HG03565 (cell line): ENCODE data around the gene CENPW.

ENCODE experiments used
- ATAC-seq: cut with Tn5 transposase; IDR thresholded peaks from one replicate; pipeline ENCODE4 v1.9.1; 2021; ENCODE audit warnings: mild to moderate bottlenecking, moderate library complexity; ENCODE audit not compliant: unreplicated experiment

Gene CENPW

GRCh38 chr6:126372626-126373025 lies 32.7 kb downstream of the CENPW start:
- no peak for ATAC-seq

GRCh38 chr6:126373344-126373743 lies 33.4 kb downstream of the CENPW start:
- ATAC-seq, result no peak

GRCh38 chr6:126374372-126374771 lies 34.5 kb downstream of the CENPW start:
- no peak for ATAC-seq

- no peak for ATAC-seq
These were observed 36.8 kb downstream of the CENPW start for GRCh38 chr6:126376682-126377081.

GRCh38 chr6:126377594-126378153 lies 37.8 kb downstream of the CENPW start:
- ATAC-seq, result no peak

- ATAC-seq, result no peak
These were observed 40.2 kb downstream of the CENPW start for GRCh38 chr6:126380072-126380583.

GRCh38 chr6:126381498-126381897 lies 41.6 kb downstream of the CENPW start:
- ATAC-seq, result no peak

GRCh38 chr6:126383203-126383602 lies 43.3 kb downstream of the CENPW start:
- no peak for ATAC-seq

- no peak for ATAC-seq
These were observed 45.6 kb downstream of the CENPW start for GRCh38 chr6:126385536-126385935.

- no peak for ATAC-seq
These were observed 48.2 kb downstream of the CENPW start for GRCh38 chr6:126388104-126388598.

- no peak for ATAC-seq
These were observed 56.2 kb downstream of the CENPW start for GRCh38 chr6:126396131-126396530.
